Neural cell (in vitro differentiated cells): ENCODE measurements around the gene BABAM2. TPM values are rescaled to one million over a fixed set of nuclear protein-coding genes. Genes with fewer than 3 reads are reported as not detected.

Source experiments
- H2AFZ ChIP-seq: fragments of 200-600, 300-800 bp; sonication (generic), shearing (Covaris generic); 2 replicates; pipeline ENCODE4 v1.6.0; 2014; ENCODE audit warnings: low read depth, mild to moderate bottlenecking, antibody characterized with exemption, low read length, moderate library complexity
- H3F3A ChIP-seq: fragments of 200-600 bp; shearing (Covaris generic); 2 replicates; pipeline ENCODE4 v1.6.1; 2016; ENCODE audit warnings: mild to moderate bottlenecking, moderate library complexity, mixed read lengths, antibody characterized with exemption, low read length; ENCODE audit not compliant: insufficient read depth, poor library complexity, severe bottlenecking
- H3K27ac ChIP-seq: fragments of 200-600, 300-800 bp; sonication (generic), shearing (Covaris generic); 2 replicates; pipeline ENCODE4 v1.5.1; 2014; ENCODE audit warnings: mild to moderate bottlenecking, low read length, moderate library complexity
- H3K27me3 ChIP-seq: fragments of 300-800, 200-600 bp; sonication (generic), shearing (Covaris generic); 2 replicates; pipeline ENCODE4 v1.6.0; 2014; ENCODE audit warnings: mild to moderate bottlenecking, low read depth, low read length, moderate library complexity; ENCODE audit not compliant: insufficient read depth
- H3K36me3 ChIP-seq: fragments of 300-800, 200-600 bp; sonication (generic), shearing (Covaris generic); 2 replicates; pipeline ENCODE4 v1.5.1; 2014; ENCODE audit warnings: mild to moderate bottlenecking, antibody characterized with exemption, low read length, moderate library complexity; ENCODE audit not compliant: insufficient read depth
- H3K4me2 ChIP-seq: fragments of 300-800, 200-600 bp; sonication (generic), shearing (Covaris generic); 2 replicates; pipeline ENCODE4 v1.6.0; 2014; ENCODE audit warnings: mild to moderate bottlenecking, low read length
- H3K4me3 ChIP-seq: fragments of 300-800, 200-600 bp; sonication (generic), shearing (Covaris generic); 2 replicates; pipeline ENCODE4 v1.5.1; 2014; ENCODE audit warnings: mild to moderate bottlenecking, low read length, moderate library complexity
- H3K79me2 ChIP-seq: fragments of 200-600 bp; shearing (Covaris generic); replicated peaks from 2 replicates; pipeline ENCODE4 v1.6.0; 2014; ENCODE audit warnings: mild to moderate bottlenecking, low read length, moderate library complexity; ENCODE audit not compliant: insufficient read depth
- H3K9ac ChIP-seq: fragments of 300-800, 200-600 bp; sonication (generic), shearing (Covaris generic); 2 replicates; pipeline ENCODE4 v1.6.1; 2016; ENCODE audit warnings: mild to moderate bottlenecking, low read length, mixed read lengths
- H3K9me2 ChIP-seq: fragments of 200-600 bp; shearing (Covaris generic); 2 replicates; pipeline ENCODE4 v1.6.1; 2016; ENCODE audit warnings: mild to moderate bottlenecking, low read length, mixed read lengths; ENCODE audit not compliant: insufficient read depth
- H3K9me3 ChIP-seq: fragments of 200-600, 300-800 bp; sonication (generic), shearing (Covaris generic); 2 replicates; pipeline ENCODE4 v1.6.1; 2016; ENCODE audit warnings: mild to moderate bottlenecking, mixed run types, low read length, moderate library complexity, mixed read lengths
- H4K20me1 ChIP-seq: fragments of 200-600 bp; shearing (Covaris generic); 2 replicates; pipeline ENCODE4 v1.6.1; 2016; ENCODE audit warnings: mild to moderate bottlenecking, mixed run types; ENCODE audit not compliant: insufficient read depth
- CTCF ChIP-seq: fragments of 450-650 bp; IDR thresholded peaks from 2 replicates; pipeline ENCODE4 v1.5.1; 2014; ENCODE audit warnings: antibody characterized with exemption, mild to moderate bottlenecking, moderate library complexity; ENCODE audit not compliant: poor library complexity, severe bottlenecking
- EP300 ChIP-seq: fragments of 450-650 bp; conservative IDR thresholded peaks from 2 replicates; pipeline ENCODE4 v1.6.1; 2014; ENCODE audit warnings: antibody characterized with exemption, mild to moderate bottlenecking, moderate library complexity; ENCODE audit not compliant: poor library complexity, severe bottlenecking
- EZH2 ChIP-seq: fragments of 200-600, 300-800 bp; shearing (Covaris generic), sonication (generic); IDR thresholded peaks from 2 replicates; pipeline ENCODE4 v1.6.1; 2014; ENCODE audit warnings: antibody characterized with exemption, low read length, borderline replicate concordance, mild to moderate bottlenecking; ENCODE audit not compliant: insufficient read depth, poor library complexity, severe bottlenecking
- MXI1 ChIP-seq: fragments of 450-650 bp; conservative IDR thresholded peaks from 2 replicates; pipeline ENCODE4 v1.6.1; 2014; ENCODE audit warnings: antibody characterized with exemption, mild to moderate bottlenecking; ENCODE audit not compliant: poor library complexity, severe bottlenecking
- POLR2AphosphoS5 ChIP-seq: IDR thresholded peaks from 2 replicates; pipeline ENCODE4 v1.6.1; 2012
- RAD21 ChIP-seq: fragments of 450-650 bp; conservative IDR thresholded peaks from 2 replicates; pipeline ENCODE4 v1.6.1; 2014; ENCODE audit warnings: antibody characterized with exemption, mild to moderate bottlenecking, moderate library complexity
- SMC3 ChIP-seq: fragments of 450-650 bp; conservative IDR thresholded peaks from 2 replicates; pipeline ENCODE4 v1.6.1; 2014; ENCODE audit warnings: antibody characterized with exemption, mild to moderate bottlenecking, moderate library complexity; ENCODE audit not compliant: poor library complexity
- TAF1 ChIP-seq: IDR thresholded peaks from 2 replicates; pipeline ENCODE4 v1.6.1; 2012; ENCODE audit warnings: low read depth
- polyA plus RNA-seq: library from polyadenylated mRNA; depleted of rRNA; stranded (reverse); fragments of >200 nt; gene quantifications from 2 replicates; pipeline ENCODE4 v1.2.3, GENCODE V29; 2014
- TF ChIP-seq, protein P1 (sequence below): IDR thresholded peaks from 2 replicates; pipeline ENCODE4 v1.6.1; 2012; ENCODE audit warnings: borderline replicate concordance

BABAM2 gene
- polyA plus RNA-seq, 1 donor from 2014 or later: 15.3 TPM

GRCh38 chr2:28172114-28172898 is 281.8 kb downstream of the BABAM2 start:
- TF ChIP-seq SMC3 (no peak), RAD21 (no peak), EZH2 (no peak), TAF1 (no peak), EP300 (no peak), POLR2AphosphoS5 (no peak), MXI1 (no peak), CTCF (no peak)
- TF ChIP-seq, protein P1, sequence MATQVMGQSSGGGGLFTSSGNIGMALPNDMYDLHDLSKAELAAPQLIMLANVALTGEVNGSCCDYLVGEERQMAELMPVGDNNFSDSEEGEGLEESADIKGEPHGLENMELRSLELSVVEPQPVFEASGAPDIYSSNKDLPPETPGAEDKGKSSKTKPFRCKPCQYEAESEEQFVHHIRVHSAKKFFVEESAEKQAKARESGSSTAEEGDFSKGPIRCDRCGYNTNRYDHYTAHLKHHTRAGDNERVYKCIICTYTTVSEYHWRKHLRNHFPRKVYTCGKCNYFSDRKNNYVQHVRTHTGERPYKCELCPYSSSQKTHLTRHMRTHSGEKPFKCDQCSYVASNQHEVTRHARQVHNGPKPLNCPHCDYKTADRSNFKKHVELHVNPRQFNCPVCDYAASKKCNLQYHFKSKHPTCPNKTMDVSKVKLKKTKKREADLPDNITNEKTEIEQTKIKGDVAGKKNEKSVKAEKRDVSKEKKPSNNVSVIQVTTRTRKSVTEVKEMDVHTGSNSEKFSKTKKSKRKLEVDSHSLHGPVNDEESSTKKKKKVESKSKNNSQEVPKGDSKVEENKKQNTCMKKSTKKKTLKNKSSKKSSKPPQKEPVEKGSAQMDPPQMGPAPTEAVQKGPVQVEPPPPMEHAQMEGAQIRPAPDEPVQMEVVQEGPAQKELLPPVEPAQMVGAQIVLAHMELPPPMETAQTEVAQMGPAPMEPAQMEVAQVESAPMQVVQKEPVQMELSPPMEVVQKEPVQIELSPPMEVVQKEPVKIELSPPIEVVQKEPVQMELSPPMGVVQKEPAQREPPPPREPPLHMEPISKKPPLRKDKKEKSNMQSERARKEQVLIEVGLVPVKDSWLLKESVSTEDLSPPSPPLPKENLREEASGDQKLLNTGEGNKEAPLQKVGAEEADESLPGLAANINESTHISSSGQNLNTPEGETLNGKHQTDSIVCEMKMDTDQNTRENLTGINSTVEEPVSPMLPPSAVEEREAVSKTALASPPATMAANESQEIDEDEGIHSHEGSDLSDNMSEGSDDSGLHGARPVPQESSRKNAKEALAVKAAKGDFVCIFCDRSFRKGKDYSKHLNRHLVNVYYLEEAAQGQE: no peak
- no peak overlapping the region for H3K4me3 ChIP-seq
- H4K20me1 ChIP-seq: no peaks in the 10 kb centered on the region
- H3K27ac ChIP-seq: no peak overlapping the region
- H3K4me2 ChIP-seq: no peak overlapping the region
- H3F3A ChIP-seq: no peaks in the 10 kb centered on the region
- H2AFZ ChIP-seq: no peak overlapping the region
- no peaks in the 10 kb centered on the region for H3K79me2 ChIP-seq
- H3K9me3 ChIP-seq: no peaks in the 10 kb centered on the region
- H3K36me3 ChIP-seq: no peaks in the 10 kb centered on the region
- no peaks in the 10 kb centered on the region for H3K27me3 ChIP-seq
- no peaks in the 10 kb centered on the region for H3K9me2 ChIP-seq
- H3K9ac ChIP-seq: no peak overlapping the region

- no peaks in the 10 kb centered on the region for H3K36me3 ChIP-seq
- no peaks in the 10 kb centered on the region for H4K20me1 ChIP-seq
- no peaks in the 10 kb centered on the region for H3K9me2 ChIP-seq
- no peaks in the 10 kb centered on the region for H3K9me3 ChIP-seq
- no peaks in the 10 kb centered on the region for H3K79me2 ChIP-seq
- no peaks in the 10 kb centered on the region for H3K27me3 ChIP-seq
- no peak overlapping the region for H3K4me3 ChIP-seq
- H3F3A ChIP-seq: no peaks in the 10 kb centered on the region
- TF ChIP-seq, protein P1: no peak
- no peak for TF ChIP-seq SMC3
- no peak for TF ChIP-seq RAD21
- no peak for TF ChIP-seq MXI1
- no peak for TF ChIP-seq TAF1
- no peak for TF ChIP-seq EP300
- no peak for TF ChIP-seq EZH2
- no peak for TF ChIP-seq CTCF
- TF ChIP-seq POLR2AphosphoS5: no peak
- no peak overlapping the region for H3K27ac ChIP-seq
- H3K9ac ChIP-seq: no peak overlapping the region
- H3K4me2 ChIP-seq: no peak overlapping the region
- H2AFZ ChIP-seq: no peak overlapping the region
Observed at GRCh38 chr2:28173377-28173776, 282.8 kb downstream of the BABAM2 start.
